HG02840 (cell line): ENCODE data around the gene MASP2.
"Not testable (repeated sequence)": the region's sequence is repeated elsewhere in the genome, so short reads cannot be mapped to it uniquely, and the experiment has no call there.

ENCODE experiments used
- ATAC-seq: cut with Tn5 transposase; IDR thresholded peaks from one replicate; pipeline ENCODE4 v1.9.1; 2021; ENCODE audit warnings: mild to moderate bottlenecking, moderate library complexity, moderate number of reproducible peaks; ENCODE audit not compliant: unreplicated experiment, low FRiP score

MASP2 gene

GRCh38 chr1:10996100-10996499 is 50.9 kb downstream of the MASP2 start:
- no peak for ATAC-seq

- ATAC-seq: no peak
These were observed 54.2 kb downstream of the MASP2 start for GRCh38 chr1:10992864-10993263.

GRCh38 chr1:10992004-10992403 is 55.0 kb downstream of the MASP2 start:
- ATAC-seq: not testable (repeated sequence)

GRCh38 chr1:10990828-10991227 is 56.2 kb downstream of the MASP2 start:
- no peak for ATAC-seq

- not testable (repeated sequence) for ATAC-seq
These were observed 57.0 kb downstream of the MASP2 start for GRCh38 chr1:10989920-10990516.

GRCh38 chr1:10989095-10989494 is 57.9 kb downstream of the MASP2 start:
- no peak for ATAC-seq

GRCh38 chr1:10987840-10988417 is 59.1 kb downstream of the MASP2 start:
- no peak for ATAC-seq

GRCh38 chr1:10986525-10986890 is 60.5 kb downstream of the MASP2 start:
- ATAC-seq: no peak

- ATAC-seq: no peak
These were observed 66.0 kb downstream of the MASP2 start for GRCh38 chr1:10980841-10981727.

- no peak for ATAC-seq
These were observed 66.9 kb downstream of the MASP2 start for GRCh38 chr1:10980094-10980577.

GRCh38 chr1:10979483-10979920 is 67.5 kb downstream of the MASP2 start:
- ATAC-seq: no peak

- no peak for ATAC-seq
These were observed 68.3 kb downstream of the MASP2 start for GRCh38 chr1:10978719-10979118.
